CD8-positive, alpha-beta memory T cell (primary cell): ENCODE measurements around the gene FHDC1. TPM values are rescaled to one million over a fixed set of nuclear protein-coding genes. Genes with fewer than 3 reads are reported as not detected.
"Not testable (repeated sequence)": the region's sequence is repeated elsewhere in the genome, so short reads cannot be mapped to it uniquely, and the experiment has no call there.

Experiments
- CTCF ChIA-PET: fragments of 350-600 bp; sonication (Branson Sonifier 250); formaldehyde crosslinking; loops from one replicate; lab custom pipeline; 2021; ENCODE audit warnings: antibody characterized with exemption; lab: Charles Lee
- POLR2A ChIA-PET: fragments of 350-600 bp; sonication (Branson Sonifier 250); formaldehyde crosslinking; loops from one replicate; lab custom pipeline; 2021; ENCODE audit warnings: antibody characterized with exemption; lab: Charles Lee
- DNase-seq, 5 donors: peaks; one replicate each; pipeline versions ENCODE4 v3.0.0 to v3.0.0-alpha.2; 2020 to 2022; ENCODE audit warnings: mixed read lengths in 1 of 5
- H3K27ac ChIP-seq: one replicate; pipeline ENCODE4 v1.7.0; 2013; ENCODE audit warnings: low read depth, mild to moderate bottlenecking, low read length, moderate library complexity
- H3K27me3 ChIP-seq: 2 replicates; pipeline ENCODE4 v1.7.0; 2013; ENCODE audit warnings: low read length, mild to moderate bottlenecking; ENCODE audit not compliant: insufficient read depth, poor library complexity, severe bottlenecking
- H3K36me3 ChIP-seq: 2 replicates; pipeline ENCODE4 v1.7.0; 2013; ENCODE audit warnings: mild to moderate bottlenecking, low read length, moderate library complexity; ENCODE audit not compliant: insufficient read depth
- H3K4me1 ChIP-seq: 2 replicates; pipeline ENCODE4 v1.7.0; 2013; ENCODE audit warnings: mild to moderate bottlenecking, low read length, moderate library complexity; ENCODE audit not compliant: insufficient read depth
- H3K4me3 ChIP-seq: 2 replicates; pipeline ENCODE4 v1.7.0; 2013; ENCODE audit warnings: mild to moderate bottlenecking, low read length
- H3K9me3 ChIP-seq: 2 replicates; pipeline ENCODE4 v1.7.0; 2013; ENCODE audit warnings: mild to moderate bottlenecking, low read length
- H3K27ac Mint-ChIP-seq, 8 donors: one replicate each; pipeline ENCODE4 v1.8.0; 2020 to 2021; ENCODE audit warnings: mixed read lengths in 8 of 8, mild to moderate bottlenecking in 6 of 8, inconsistent platforms in 3 of 8, moderate library complexity in 3 of 8
- H3K27me3 Mint-ChIP-seq, 2 donors: one replicate each; pipeline ENCODE4 v1.8.0; 2020 to 2021; ENCODE audit warnings: mixed read lengths in 2 of 2, mild to moderate bottlenecking in 1 of 2, moderate library complexity in 1 of 2
- H3K36me3 Mint-ChIP-seq, 3 donors: one replicate each; pipeline ENCODE4 v1.8.0; 2020 to 2021; ENCODE audit warnings: mixed read lengths in 3 of 3, inconsistent platforms in 1 of 3, mild to moderate bottlenecking in 1 of 3
- H3K4me1 Mint-ChIP-seq, 3 donors: one replicate each; pipeline ENCODE4 v1.8.0; 2020 to 2021; ENCODE audit warnings: mixed read lengths in 3 of 3, inconsistent platforms in 1 of 3, mild to moderate bottlenecking in 1 of 3
- H3K4me3 Mint-ChIP-seq, 7 donors: one replicate each; pipeline ENCODE4 v1.8.0; 2020 to 2021; ENCODE audit warnings: mixed read lengths in 7 of 7, mild to moderate bottlenecking in 6 of 7, moderate library complexity in 4 of 7, inconsistent platforms in 2 of 7
- H3K9me3 Mint-ChIP-seq, 5 donors: one replicate each; pipeline ENCODE4 v1.8.0; 2020 to 2022; ENCODE audit warnings: mixed read lengths in 5 of 5, mild to moderate bottlenecking in 3 of 5, moderate library complexity in 2 of 5, inconsistent platforms in 1 of 5
- polyA plus RNA-seq: library from polyadenylated mRNA; unstranded; fragments of 300-500 nt; fragmentation: Illumina TruSeq; gene quantifications from one replicate; pipeline ENCODE4 v1.2.3, GENCODE V29; 2021
- total RNA-seq, 2 experiments: library from RNA; stranded (reverse); gene quantifications; one replicate each; pipeline ENCODE4 v1.2.3, GENCODE V29; 2021

Gene FHDC1, protein sequence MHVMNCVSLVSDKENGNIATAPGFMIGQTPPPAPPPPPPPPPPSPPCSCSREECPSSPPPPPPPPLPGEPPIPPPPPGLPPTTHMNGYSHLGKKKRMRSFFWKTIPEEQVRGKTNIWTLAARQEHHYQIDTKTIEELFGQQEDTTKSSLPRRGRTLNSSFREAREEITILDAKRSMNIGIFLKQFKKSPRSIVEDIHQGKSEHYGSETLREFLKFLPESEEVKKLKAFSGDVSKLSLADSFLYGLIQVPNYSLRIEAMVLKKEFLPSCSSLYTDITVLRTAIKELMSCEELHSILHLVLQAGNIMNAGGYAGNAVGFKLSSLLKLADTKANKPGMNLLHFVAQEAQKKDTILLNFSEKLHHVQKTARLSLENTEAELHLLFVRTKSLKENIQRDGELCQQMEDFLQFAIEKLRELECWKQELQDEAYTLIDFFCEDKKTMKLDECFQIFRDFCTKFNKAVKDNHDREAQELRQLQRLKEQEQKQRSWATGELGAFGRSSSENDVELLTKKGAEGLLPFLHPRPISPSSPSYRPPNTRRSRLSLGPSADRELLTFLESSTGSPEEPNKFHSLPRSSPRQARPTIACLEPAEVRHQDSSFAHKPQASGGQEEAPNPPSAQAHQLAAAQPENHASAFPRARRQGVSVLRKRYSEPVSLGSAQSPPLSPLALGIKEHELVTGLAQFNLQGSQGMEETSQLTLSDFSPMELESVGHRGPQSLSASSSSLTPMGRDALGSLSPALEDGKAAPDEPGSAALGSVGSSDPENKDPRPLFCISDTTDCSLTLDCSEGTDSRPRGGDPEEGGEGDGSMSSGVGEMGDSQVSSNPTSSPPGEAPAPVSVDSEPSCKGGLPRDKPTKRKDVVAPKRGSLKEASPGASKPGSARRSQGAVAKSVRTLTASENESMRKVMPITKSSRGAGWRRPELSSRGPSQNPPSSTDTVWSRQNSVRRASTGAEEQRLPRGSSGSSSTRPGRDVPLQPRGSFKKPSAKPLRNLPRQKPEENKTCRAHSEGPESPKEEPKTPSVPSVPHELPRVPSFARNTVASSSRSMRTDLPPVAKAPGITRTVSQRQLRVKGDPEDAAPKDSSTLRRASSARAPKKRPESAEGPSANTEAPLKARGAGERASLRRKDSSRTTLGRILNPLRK
- total RNA-seq (under 1 TPM; 0.04 TPM), polyA plus RNA-seq (not detected)

GRCh38 chr4:152935631-152936445, at the start of gene FHDC1:
TSS of gene FHDC1 (plus strand) at chr4:152936323. CDS start at chr4:152943058, 6,735 bp downstream.
- peaks cover 19% of the 10 kb centered on the region for H3K27me3 ChIP-seq

GRCh38 chr4:152887981-152888380, 48.1 kb upstream of the FHDC1 start:
- DNase-seq: no peak
- no peaks in the 10 kb centered on the region for H3K36me3 ChIP-seq
- Mint-ChIP-seq H3K4me3 (no peak overlapping the region), H3K27ac (no peak overlapping the region), H3K9me3 (no peaks in the 10 kb centered on the region), H3K27me3 (no peaks in the 10 kb centered on the region), H3K4me1 (no peaks in the 10 kb centered on the region), H3K36me3 (peaks cover 13 to 61% (median 27%) of the 10 kb centered on the region in 3 donors)
- no peaks in the 10 kb centered on the region for H3K9me3 ChIP-seq
- no peaks in the 10 kb centered on the region for H3K4me1 ChIP-seq
- H3K4me3 ChIP-seq: no peak overlapping the region
- H3K27me3 ChIP-seq: no peaks in the 10 kb centered on the region
- POLR2A ChIA-PET: no interaction called here
- CTCF ChIA-PET: no interaction called here
- H3K27ac ChIP-seq: no peak overlapping the region

More at GRCh38 chr4:152935631-152936445, at the start of gene FHDC1:
- Histone ChIP-seq H3K9me3 (no peaks in the 10 kb centered on the region), H3K4me1 (peaks cover 6% of the 10 kb centered on the region), H3K4me3 (peak within 1 kb of the TSS; percentile 39), H3K36me3 (no peaks in the 10 kb centered on the region), H3K27ac (peak within 1 kb of the TSS; percentile 16)
- Mint-ChIP-seq H3K27me3 (peaks cover 41 to 59% of the 10 kb centered on the region in 2 donors), H3K36me3 (no peaks in the 10 kb centered on the region), H3K4me3 (peak within 1 kb of the TSS; percentile 69 to 89 (median 75)), H3K27ac (peak within 1 kb of the TSS in 1 of 8 donors; percentile 7), H3K9me3 (peaks cover 0 to 2% (median 0%) of the 10 kb centered on the region in 5 donors), H3K4me1 (peaks cover 17 to 25% (median 25%) of the 10 kb centered on the region in 3 donors)
- ChIA-PET CTCF (no interaction called here), POLR2A (no interaction called here)
- DNase-seq: no peak

DNA sequence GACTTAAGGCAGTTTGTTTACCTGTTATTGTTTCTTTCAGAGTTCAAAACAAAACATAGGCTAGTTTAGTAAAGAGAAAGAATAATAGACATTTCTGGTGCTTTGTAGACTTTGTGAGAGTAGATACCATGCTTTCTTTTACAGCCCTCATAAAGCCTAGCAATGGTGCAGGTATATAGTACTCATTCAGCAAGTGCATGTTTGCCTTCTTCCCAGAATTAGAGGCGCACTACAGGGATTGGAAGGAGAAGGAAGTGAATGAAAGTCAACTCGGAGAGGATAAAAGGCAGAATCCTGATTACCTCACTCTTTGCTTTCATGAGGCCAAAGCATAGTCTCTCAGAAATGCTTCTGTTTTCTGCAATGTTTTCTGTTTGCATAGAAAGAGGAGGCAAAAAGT, 43.1 kb upstream of the FHDC1 start:
- Mint-ChIP-seq H3K4me1 (no peaks in the 10 kb centered on the region), H3K27me3 (no peaks in the 10 kb centered on the region), H3K27ac (no peak overlapping the region), H3K9me3 (no peaks in the 10 kb centered on the region), H3K4me3 (no peak overlapping the region), H3K36me3 (peaks cover 18 to 48% (median 20%) of the 10 kb centered on the region in 3 donors)
- Histone ChIP-seq H3K36me3 (no peaks in the 10 kb centered on the region), H3K4me1 (no peaks in the 10 kb centered on the region), H3K9me3 (no peaks in the 10 kb centered on the region), H3K27ac (no peak overlapping the region), H3K4me3 (no peak overlapping the region), H3K27me3 (no peaks in the 10 kb centered on the region)
- ChIA-PET CTCF (no interaction called here), POLR2A (no interaction called here)
- DNase-seq: no peak

DNA sequence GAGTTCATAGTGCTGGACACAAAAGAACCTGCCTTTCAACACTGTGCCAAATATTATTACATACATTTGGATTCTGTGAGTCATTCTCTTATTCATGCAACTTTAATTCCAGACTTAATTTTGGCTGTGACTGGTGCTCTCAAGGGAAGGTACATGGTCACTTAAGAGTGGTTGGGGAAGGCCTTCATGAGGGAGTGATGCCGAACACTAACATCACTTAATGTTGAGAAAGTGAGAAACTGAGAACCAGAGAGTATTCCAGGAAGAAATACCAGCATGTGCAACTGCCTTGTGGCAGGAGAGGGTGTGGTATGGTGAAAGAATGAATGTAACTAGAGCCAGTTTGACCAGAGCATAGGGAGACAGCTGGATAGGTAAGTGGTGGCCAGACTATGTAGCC, 41.5 kb upstream of the FHDC1 start:
- no peaks in the 10 kb centered on the region for H3K9me3 Mint-ChIP-seq
- H3K4me3 Mint-ChIP-seq: no peak overlapping the region
- POLR2A ChIA-PET: no interaction called here
- no peak for DNase-seq
- H3K27me3 Mint-ChIP-seq: no peaks in the 10 kb centered on the region
- Histone ChIP-seq H3K4me1 (no peaks in the 10 kb centered on the region), H3K27me3 (no peaks in the 10 kb centered on the region), H3K27ac (no peak overlapping the region), H3K36me3 (no peaks in the 10 kb centered on the region), H3K9me3 (no peaks in the 10 kb centered on the region), H3K4me3 (no peak overlapping the region)
- H3K27ac Mint-ChIP-seq: peak overlapping the region in 1 of 8 donors; percentile 22
- CTCF ChIA-PET: no interaction called here
- H3K4me1 Mint-ChIP-seq: no peaks in the 10 kb centered on the region
- peaks cover 18 to 47% (median 23%) of the 10 kb centered on the region in 3 donors for H3K36me3 Mint-ChIP-seq

DNA sequence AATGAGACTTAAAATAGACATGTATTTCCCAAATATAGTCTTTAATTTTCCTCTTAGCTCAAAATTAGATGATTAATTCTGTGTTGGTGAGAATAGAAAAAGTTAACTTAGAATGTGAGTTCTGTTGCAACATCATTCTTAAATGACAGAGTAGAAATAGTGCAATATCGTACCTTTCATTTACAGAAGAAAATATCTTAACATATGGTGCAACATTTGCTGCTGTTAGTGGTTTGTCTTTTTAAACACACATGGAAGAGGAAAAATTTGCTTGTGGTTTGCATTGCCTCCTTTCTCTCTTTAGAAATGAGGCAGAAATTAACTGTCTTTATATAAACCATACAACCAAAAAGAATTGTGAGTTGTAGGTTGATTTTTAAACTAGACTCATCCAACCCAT, 39.3 kb upstream of the FHDC1 start:
- no peaks in the 10 kb centered on the region for H3K9me3 Mint-ChIP-seq
- ChIA-PET POLR2A (no interaction called here), CTCF (no interaction called here)
- no peaks in the 10 kb centered on the region for H3K27me3 Mint-ChIP-seq
- H3K9me3 ChIP-seq: no peaks in the 10 kb centered on the region
- H3K36me3 Mint-ChIP-seq: peaks cover 12 to 34% (median 17%) of the 10 kb centered on the region in 3 donors
- H3K27ac Mint-ChIP-seq: no peak overlapping the region
- no peak for DNase-seq
- no peak overlapping the region for H3K27ac ChIP-seq
- H3K4me3 ChIP-seq: no peak overlapping the region
- H3K4me1 Mint-ChIP-seq: no peaks in the 10 kb centered on the region
- no peaks in the 10 kb centered on the region for H3K36me3 ChIP-seq
- H3K4me3 Mint-ChIP-seq: no peak overlapping the region
- H3K4me1 ChIP-seq: no peaks in the 10 kb centered on the region
- no peaks in the 10 kb centered on the region for H3K27me3 ChIP-seq

- H3K27me3 Mint-ChIP-seq, H3K27ac Mint-ChIP-seq, H3K9me3 ChIP-seq, DNase-seq, H3K27ac ChIP-seq, CTCF ChIA-PET, POLR2A ChIA-PET, H3K4me1 Mint-ChIP-seq, H3K4me3 Mint-ChIP-seq, H3K36me3 ChIP-seq, H3K4me1 ChIP-seq, H3K4me3 ChIP-seq, H3K9me3 Mint-ChIP-seq, H3K27me3 ChIP-seq: not testable (repeated sequence)
- H3K36me3 Mint-ChIP-seq: peaks cover 4 to 22% (median 5%) of the 10 kb centered on the region in 3 donors
These were observed 38.0 kb upstream of the FHDC1 start for GRCh38 chr4:152898133-152898532.

GRCh38 chr4:152898606-152899005, 37.5 kb upstream of the FHDC1 start:
- Mint-ChIP-seq H3K27ac (no peak overlapping the region), H3K4me3 (no peak overlapping the region), H3K9me3 (no peaks in the 10 kb centered on the region), H3K27me3 (no peaks in the 10 kb centered on the region), H3K36me3 (peaks cover 1 to 23% (median 5%) of the 10 kb centered on the region in 3 donors), H3K4me1 (no peaks in the 10 kb centered on the region)
- ChIA-PET POLR2A (no interaction called here), CTCF (no interaction called here)
- no peaks in the 10 kb centered on the region for H3K4me1 ChIP-seq
- no peak for DNase-seq
- no peaks in the 10 kb centered on the region for H3K9me3 ChIP-seq
- no peaks in the 10 kb centered on the region for H3K27me3 ChIP-seq
- no peak overlapping the region for H3K27ac ChIP-seq
- no peak overlapping the region for H3K4me3 ChIP-seq
- H3K36me3 ChIP-seq: no peaks in the 10 kb centered on the region
